ENCODE data around the gene SPEF2.
"Not testable (repeated sequence)": the region's sequence is repeated elsewhere in the genome, so short reads cannot be mapped to it uniquely, and the experiment has no call there.

The SPEF2 gene

DNA sequence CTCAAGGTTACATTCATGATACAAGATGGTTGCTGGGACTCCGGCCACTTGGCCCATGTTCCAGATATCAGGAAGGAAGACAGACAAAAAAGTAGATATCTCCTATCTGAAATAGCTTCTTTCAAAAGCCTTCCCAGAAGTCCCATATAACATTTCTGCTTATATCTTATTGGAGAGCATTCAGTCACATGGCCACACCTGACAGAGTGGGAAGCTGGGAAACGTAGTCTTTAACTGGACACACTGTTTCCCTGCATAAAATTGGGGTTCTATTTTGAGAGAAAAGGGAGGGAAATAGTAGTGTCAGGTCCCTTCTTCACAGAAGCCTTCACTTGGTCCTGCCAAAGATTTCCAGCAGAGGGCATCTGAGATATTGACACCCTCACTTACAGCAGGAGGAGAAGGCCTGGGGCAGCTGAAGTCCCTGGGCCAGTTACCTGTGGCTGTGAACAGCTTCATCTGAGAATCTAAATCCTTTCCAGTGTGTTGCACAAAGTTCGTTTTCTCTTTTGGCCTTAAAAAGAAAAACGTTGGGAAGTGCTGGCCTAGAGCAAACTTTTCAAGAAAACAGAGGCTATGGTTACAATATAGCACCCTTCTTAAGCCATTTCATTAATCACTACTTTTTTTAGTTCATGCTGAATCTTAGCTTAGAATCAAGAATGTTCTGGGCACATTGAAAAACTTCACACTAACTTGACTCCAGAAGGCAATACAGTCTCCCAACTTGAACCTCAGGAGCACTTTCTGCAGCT lies 33.5 kb downstream of the SPEF2 start:
- peak; percentile 60 for DNase-seq (ENCODE audit: low spot score)

GRCh38 chr5:35656721-35657120 lies 39.1 kb downstream of the SPEF2 start:
- DNase-seq (ENCODE audit: low spot score), result peak; percentile 40

DNA sequence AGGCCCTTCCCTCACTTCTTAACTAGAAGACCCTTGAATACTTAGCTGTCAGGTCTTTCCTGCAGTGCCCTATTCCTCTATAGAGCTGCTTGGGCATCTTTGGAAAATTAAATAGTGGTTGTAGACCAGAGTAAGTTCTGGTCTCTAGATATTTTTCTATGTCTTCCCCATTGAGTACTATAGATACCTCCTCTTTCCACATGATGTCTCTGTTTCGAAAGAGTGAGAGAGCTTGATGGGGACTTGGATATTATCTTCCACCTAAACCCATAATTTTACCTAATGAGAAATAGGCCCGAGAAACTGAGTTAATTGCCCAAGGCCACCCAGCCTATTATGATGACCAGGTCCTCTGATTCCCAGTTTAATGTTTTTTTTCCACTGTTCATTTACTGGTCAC lies 40.2 kb downstream of the SPEF2 start:
- no peak for DNase-seq (ENCODE audit: low spot score)

DNA sequence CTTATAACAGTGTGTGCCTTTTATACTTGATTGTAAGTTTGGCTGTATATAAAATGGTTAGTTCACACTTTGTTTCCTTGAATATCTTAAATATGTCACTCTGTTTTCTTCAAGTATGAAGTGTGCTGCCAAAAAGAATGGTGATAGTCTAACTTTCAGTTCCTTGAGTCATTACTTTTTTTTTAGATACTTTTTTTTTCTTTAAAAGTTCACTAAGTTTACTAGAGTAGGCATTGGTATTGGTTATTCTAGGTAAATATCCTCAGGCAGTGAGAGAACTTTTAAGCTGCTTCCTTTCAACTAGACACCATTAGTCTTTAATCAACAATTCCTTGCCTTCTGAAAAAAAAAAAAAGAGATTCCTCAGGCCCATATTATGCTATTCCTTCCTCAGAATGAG lies 41.9 kb downstream of the SPEF2 start:
- DNase-seq (ENCODE audit: low spot score), result no peak

- DNase-seq (ENCODE audit: low spot score), result no peak
These were observed 42.8 kb downstream of the SPEF2 start for GRCh38 chr5:35660451-35660850.

DNA sequence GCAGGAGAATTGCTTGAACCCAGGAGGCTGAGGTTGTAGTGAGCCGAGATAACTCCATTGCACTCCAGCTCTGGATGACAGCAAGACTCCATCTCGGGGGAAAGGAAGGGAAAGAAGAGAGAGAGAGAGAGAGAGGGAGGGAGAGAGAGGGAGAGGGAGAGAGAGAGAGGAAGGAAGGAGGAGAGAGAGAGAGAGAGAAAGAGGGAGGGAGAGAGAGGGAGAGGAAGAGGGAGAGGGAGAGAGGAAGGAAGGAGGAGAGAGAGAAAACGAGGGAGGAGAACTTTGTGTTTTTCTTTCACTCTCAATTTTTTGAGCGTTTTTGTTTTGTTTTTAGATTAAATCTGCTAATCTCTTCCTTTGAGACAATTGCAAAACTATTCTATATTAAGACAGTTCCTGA lies 46.9 kb downstream of the SPEF2 start:
- no peak for DNase-seq (ENCODE audit: low spot score)

- no peak for DNase-seq (ENCODE audit: low spot score)
These were observed 47.4 kb downstream of the SPEF2 start for GRCh38 chr5:35665096-35665495.

- DNase-seq (ENCODE audit: low spot score), result no peak
These were observed 50.7 kb downstream of the SPEF2 start for GRCh38 chr5:35668319-35668718.

DNA sequence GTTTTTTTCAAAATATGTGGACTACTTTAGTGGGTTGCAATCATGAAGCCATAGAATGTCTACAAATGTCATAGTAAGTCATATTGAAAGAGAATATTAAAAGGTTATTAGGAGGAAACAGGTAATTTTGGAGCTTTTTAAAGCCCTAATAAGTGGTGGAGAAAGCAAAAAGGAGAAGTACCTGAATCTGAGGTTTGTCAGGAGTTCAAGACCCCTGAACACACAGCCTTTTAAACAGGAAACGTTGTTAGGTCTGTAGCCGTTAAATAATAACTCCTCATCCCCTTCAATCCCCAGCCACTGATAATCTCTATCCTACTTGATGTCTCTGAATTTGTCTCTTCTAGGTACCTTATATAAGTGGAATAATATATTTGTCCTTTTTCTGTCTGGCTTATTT lies 51.1 kb downstream of the SPEF2 start:
- DNase-seq (ENCODE audit: low spot score), result no peak

- no peak for DNase-seq (ENCODE audit: low spot score)
These were observed 54.1 kb downstream of the SPEF2 start for GRCh38 chr5:35671541-35672295.

DNA sequence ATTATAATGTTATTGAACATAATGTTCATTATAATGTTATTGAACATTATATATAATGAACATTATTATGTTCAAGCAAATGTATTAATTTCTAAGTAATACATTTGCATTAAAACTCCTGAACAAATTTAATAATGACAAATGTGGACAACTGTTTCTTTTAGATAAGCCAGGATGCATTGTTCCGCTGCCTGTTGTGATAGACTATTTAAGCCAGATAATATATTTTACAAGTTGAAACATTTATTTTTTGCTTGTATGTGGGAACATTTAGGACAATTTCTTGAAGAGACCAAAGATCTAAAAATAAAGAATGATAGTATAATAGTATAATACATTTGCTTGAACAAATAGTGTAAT lies 54.6 kb downstream of the SPEF2 start:
- DNase-seq (ENCODE audit: low spot score), result not testable (repeated sequence)

GRCh38 chr5:35672995-35673394 lies 55.3 kb downstream of the SPEF2 start:
- DNase-seq (ENCODE audit: low spot score), result no peak

- DNase-seq (ENCODE audit: low spot score), result no peak
These were observed 56.4 kb downstream of the SPEF2 start for GRCh38 chr5:35674049-35674448.

DNA sequence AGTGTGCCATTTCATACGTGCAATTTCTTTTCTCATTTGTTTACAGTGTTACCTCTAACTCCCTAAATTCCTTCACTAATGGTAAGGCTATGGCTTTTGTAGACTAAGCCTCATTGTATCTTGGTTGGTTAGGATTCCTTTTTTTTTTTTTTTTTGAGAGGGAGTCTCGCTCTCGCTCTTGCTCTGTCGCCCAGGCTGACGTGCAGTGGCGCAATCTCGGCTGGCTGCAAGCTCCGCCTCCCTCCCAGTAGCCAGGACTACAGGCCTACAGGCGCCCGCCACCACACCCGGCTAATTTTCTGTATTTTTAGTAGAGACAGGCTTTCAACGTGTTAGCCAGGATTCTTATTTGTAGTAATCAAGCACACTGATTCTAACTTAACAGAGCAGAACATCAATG lies 57.7 kb downstream of the SPEF2 start:
- DNase-seq (ENCODE audit: low spot score), result no peak

DNA sequence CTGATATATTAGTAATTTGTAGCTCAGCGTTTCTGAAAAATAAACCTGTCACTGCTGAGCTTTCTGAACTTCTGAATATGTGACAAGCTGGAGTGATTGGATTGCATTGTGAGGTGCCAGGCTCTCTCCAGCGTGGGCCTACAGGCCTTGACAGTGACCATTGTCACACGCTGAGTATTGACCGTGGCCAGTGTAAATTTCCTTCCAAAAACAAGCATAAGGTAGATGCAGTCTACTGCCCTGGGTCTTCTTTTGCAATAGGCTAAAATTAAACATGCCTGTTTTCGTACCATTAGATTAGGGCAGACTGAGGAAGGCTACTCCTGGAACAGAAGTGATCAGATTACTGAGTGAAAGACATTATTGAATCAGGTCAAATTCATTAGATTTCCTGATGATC lies 60.2 kb downstream of the SPEF2 start:
- no peak for DNase-seq (ENCODE audit: low spot score)

DNA sequence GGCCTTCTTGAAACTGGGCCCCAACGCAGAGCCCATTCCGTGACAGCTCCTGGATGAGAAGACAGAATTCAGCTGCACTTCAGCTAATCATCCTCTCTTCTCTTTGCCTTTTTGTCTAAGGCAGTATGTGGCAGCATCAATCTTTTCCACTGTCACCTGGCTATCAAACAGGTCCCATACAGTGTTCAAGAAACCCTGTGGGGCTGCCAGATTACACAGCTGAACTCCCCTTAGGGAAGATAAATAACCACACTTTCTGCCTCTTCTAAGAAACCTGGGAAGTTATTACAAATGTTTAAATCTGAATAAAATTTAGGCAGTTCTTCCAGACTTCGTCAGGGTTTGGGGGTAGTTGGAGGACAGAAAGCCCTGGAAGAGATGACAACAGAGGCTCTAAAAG lies 61.0 kb downstream of the SPEF2 start:
- DNase-seq (ENCODE audit: low spot score), result no peak

DNA sequence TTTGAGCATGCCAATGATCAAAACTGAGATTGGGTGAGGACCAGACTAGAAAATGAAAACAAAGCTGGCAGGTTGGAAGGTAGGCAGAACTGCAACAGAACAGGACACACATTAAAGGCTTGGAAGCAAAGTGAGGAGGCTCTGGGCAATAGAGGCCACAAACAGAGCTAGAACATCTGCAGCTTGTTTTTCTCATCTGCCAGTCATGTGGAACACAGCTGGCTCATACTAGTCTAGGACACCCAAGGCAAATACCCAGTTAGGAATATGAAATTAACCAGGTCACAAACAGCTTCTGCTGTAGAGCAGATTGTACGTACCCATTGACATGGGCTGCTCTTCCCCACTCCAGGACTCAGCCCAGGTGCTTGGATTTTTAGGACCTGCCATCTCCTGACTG lies 61.7 kb downstream of the SPEF2 start:
- no peak for DNase-seq (ENCODE audit: low spot score)

DNA sequence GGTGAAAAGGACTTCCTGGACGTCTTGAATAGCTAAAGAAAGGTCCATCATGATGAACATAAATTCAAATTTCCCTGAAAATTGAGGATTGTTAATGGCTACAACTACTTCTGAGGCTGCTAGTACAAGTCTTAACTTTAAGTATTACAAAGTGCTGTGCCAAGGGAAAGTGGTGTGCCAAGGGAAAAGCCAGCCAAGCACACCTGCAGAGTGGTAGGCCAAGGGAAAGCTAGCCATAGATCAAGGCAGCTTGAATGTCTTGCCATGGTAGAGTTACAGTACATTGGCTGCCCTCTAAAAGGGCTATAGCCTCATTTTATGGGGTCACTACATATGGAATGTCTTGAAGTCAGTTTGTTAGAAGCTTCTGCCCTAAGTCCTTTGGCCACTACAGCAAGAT lies 64.2 kb downstream of the SPEF2 start:
- no peak for DNase-seq (ENCODE audit: low spot score)

GRCh38 chr5:35683466-35683865 lies 65.8 kb downstream of the SPEF2 start:
- no peak for DNase-seq (ENCODE audit: low spot score)

DNA sequence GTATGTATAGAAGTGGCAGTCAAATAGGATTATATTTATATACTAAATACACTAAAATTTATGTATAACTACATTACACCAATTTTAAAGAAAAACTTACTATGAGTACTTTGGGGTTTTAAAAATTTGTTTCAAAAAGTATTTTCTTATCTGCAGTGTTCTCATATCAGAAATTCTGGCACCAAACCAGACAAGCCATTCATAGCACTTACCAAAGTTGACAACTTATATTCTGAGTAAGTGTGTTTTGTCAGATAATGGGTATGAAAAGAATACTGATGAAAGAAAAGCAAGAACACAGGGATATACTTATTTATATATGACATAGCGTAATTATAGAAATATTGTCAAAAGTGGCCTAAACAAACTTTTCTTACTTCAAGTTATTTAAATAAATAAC lies 67.5 kb downstream of the SPEF2 start:
- DNase-seq (ENCODE audit: low spot score), result no peak

DNA sequence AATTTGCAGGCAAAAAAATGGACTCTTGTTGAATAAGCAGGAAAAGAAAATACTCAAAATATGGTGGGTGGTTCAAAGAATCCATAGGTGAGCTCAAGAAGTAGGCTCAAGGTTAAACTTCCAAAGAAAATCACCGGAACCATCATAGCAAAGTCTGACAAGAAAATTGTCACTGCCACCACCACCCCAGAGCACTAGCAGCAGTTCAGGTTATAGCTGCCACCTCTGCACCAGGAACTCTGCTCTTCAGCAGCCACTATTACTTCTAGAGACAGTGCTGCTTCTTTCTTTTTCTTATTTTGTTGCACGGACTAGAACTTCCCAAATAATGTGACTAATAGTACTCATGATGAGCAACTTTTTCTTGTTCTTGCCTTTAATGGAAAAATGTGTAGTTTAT lies 70.3 kb downstream of the SPEF2 start:
- no peak for DNase-seq (ENCODE audit: low spot score)

DNA sequence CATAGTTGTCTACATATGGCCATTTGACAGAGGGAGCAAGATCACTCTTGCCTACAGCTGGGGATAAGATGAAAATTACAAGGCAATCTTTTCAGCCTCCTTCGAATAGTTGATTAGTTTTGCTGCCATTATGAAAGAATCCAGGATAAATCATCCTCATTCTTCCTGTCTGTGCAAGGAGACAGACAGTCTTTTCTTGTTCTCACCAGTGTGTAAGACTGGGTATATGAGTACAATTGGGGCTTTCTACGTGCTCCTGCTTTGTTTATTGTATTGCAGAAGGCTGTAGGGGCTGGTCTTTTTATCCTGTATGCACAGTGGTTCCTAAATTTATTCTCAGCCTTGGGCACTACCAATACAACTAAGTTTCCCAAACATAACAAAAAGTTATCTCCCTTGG lies 76.8 kb downstream of the SPEF2 start:
- DNase-seq (ENCODE audit: low spot score), result no peak

DNA sequence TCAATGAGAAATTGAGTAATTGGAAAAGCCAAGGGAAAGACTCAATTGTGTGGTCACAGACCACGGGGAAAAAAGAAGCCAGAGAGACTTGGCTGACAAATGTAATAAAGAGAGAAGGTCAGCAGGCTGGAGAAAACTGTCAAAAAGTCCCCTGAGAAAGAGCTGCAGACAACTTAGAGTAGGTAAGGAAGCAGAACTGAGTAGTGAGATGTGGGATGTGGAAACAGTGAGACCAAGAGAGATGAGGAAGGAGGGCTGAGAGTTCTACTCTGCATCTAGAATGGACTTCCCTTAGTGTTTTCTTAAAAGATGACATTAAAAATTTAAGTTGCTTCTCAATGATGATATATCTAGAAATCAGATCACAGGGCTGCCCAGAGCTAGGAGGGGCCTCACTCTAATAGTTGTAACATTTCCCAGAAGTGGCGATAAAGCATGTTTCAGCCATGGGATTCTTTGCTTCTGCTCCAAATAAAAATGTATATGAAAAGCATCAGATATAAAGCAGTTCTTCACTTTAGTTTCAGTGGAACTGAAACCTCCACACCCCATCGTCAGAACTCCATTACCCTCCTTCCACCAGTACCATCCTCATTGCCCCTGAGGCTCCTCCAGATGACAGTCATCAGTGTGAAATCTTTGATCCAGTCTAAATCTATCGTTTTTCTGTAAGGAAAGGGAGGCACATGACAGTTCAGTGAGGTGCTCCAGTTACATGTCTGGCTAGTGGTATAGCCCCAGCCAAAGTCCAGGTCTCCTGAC lies 80.6 kb downstream of the SPEF2 start:
- DNase-seq (ENCODE audit: low spot score), result no peak
